CD14-positive monocyte (primary cell): ENCODE measurements around the gene AP1AR. TPM values are rescaled to one million over a fixed set of nuclear protein-coding genes. Genes with fewer than 3 reads are reported as not detected.

Source experiments
- DNase-seq, 3 donors: peaks; one replicate each; pipeline ENCODE4 v3.0.0-alpha.2; 2011 to 2022
- H2AFZ ChIP-seq: 2 replicates; pipeline ENCODE4 v1.6.0; 2012; ENCODE audit warnings: mild to moderate bottlenecking, low read depth, low read length, inconsistent platforms; ENCODE audit not compliant: insufficient read depth, poor library complexity, severe bottlenecking
- H3K27ac ChIP-seq, 2 donors: 1 replicate in 1 of 2; 2 replicates in 1 of 2; pipeline ENCODE4 v1.5.1; 2012 to 2013; ENCODE audit warnings: low read length in 2 of 2, control low read depth in 1 of 2, inconsistent platforms in 1 of 2, low read depth in 1 of 2, mild to moderate bottlenecking in 1 of 2
- H3K27me3 ChIP-seq, 2 donors: one replicate each; pipeline versions ENCODE4 v1.6.0 to v1.6.1; 2011 to 2013; ENCODE audit warnings: low read length in 2 of 2; ENCODE audit not compliant: control insufficient read depth in 2 of 2, insufficient read depth in 2 of 2
- H3K36me3 ChIP-seq, 2 donors: replicated peaks in 1 of 2; 1 replicate in 1 of 2; 2 replicates in 1 of 2; pipeline versions ENCODE4 v1.5.1 to v1.6.1; 2012 to 2013; ENCODE audit warnings: low read length in 2 of 2, control low read depth in 1 of 2, inconsistent platforms in 1 of 2, mild to moderate bottlenecking in 1 of 2; ENCODE audit not compliant: insufficient read depth in 2 of 2, control insufficient read depth in 1 of 2
- H3K4me1 ChIP-seq, 2 donors: 1 replicate in 1 of 2; 2 replicates in 1 of 2; pipeline versions ENCODE4 v1.5.1 to v1.6.1; 2012 to 2013; ENCODE audit warnings: low read length in 2 of 2, control low read depth in 1 of 2, inconsistent platforms in 1 of 2, mild to moderate bottlenecking in 1 of 2, moderate library complexity in 1 of 2; ENCODE audit not compliant: insufficient read depth in 2 of 2, control insufficient read depth in 1 of 2
- H3K4me2 ChIP-seq: replicated peaks from 2 replicates; pipeline ENCODE3; 2012; ENCODE audit warnings: low read length, moderate library complexity, mild to moderate bottlenecking; ENCODE audit not compliant: poor library complexity, severe bottlenecking; ENCODE audit errors: extremely low read depth
- H3K4me3 ChIP-seq, 3 experiments: fragments of 200-600 bp in 1 of 3; sonication (generic) in 1 of 3; replicated peaks in 1 of 3; 1 replicate in 2 of 3; 2 replicates in 1 of 3; pipeline ENCODE4 v1.5.1; 2011 to 2013; ENCODE audit warnings: low read length in 3 of 3, mild to moderate bottlenecking in 3 of 3, control low read depth in 2 of 3, low read depth in 2 of 3, inconsistent platforms in 1 of 3, moderate library complexity in 1 of 3
- H3K79me2 ChIP-seq: 2 replicates; pipeline ENCODE4 v1.6.0; 2012; ENCODE audit warnings: mild to moderate bottlenecking, control low read depth, inconsistent platforms, low read length, moderate library complexity; ENCODE audit not compliant: insufficient read depth
- H3K9ac ChIP-seq: 2 replicates; pipeline ENCODE4 v1.6.0; 2017; ENCODE audit warnings: low read length, mild to moderate bottlenecking; ENCODE audit not compliant: insufficient read depth, poor library complexity, severe bottlenecking
- H3K9me3 ChIP-seq, 2 donors: replicated peaks in 1 of 2; 1 replicate in 1 of 2; 2 replicates in 1 of 2; pipeline versions ENCODE4 v1.5.1 to v1.6.1; 2012 to 2013; ENCODE audit warnings: low read length in 2 of 2, control low read depth in 1 of 2; ENCODE audit not compliant: control insufficient read depth in 1 of 2, insufficient read depth in 1 of 2
- H4K20me1 ChIP-seq: 2 replicates; pipeline ENCODE4 v1.6.0; 2012; ENCODE audit warnings: mild to moderate bottlenecking, low read length, control low read depth, moderate library complexity; ENCODE audit not compliant: insufficient read depth
- H3K27ac Mint-ChIP-seq, 7 donors: one replicate each; pipeline ENCODE4 v1.8.0; 2020; ENCODE audit warnings: mild to moderate bottlenecking in 7 of 7, mixed read lengths in 7 of 7, moderate library complexity in 6 of 7, inconsistent platforms in 2 of 7
- H3K27me3 Mint-ChIP-seq, 3 donors: one replicate each; pipeline ENCODE4 v1.8.0; 2021 to 2022; ENCODE audit warnings: low read depth in 3 of 3, mild to moderate bottlenecking in 3 of 3, mixed read lengths in 3 of 3, moderate library complexity in 3 of 3, inconsistent platforms in 1 of 3
- H3K36me3 Mint-ChIP-seq, 2 donors: one replicate each; pipeline ENCODE4 v1.8.0; 2020; ENCODE audit warnings: mixed read lengths in 2 of 2, inconsistent platforms in 1 of 2, mild to moderate bottlenecking in 1 of 2
- H3K4me1 Mint-ChIP-seq: one replicate; pipeline ENCODE4 v1.8.0; 2020; ENCODE audit warnings: mild to moderate bottlenecking, mixed read lengths
- H3K4me3 Mint-ChIP-seq, 2 donors: one replicate each; pipeline ENCODE4 v1.8.0; 2020; ENCODE audit warnings: mild to moderate bottlenecking in 2 of 2, mixed read lengths in 2 of 2, moderate library complexity in 1 of 2
- H3K9me3 Mint-ChIP-seq, 7 donors: one replicate each; pipeline ENCODE4 v1.8.0; 2020 to 2022; ENCODE audit warnings: mixed read lengths in 7 of 7, mild to moderate bottlenecking in 6 of 7, moderate library complexity in 6 of 7, inconsistent platforms in 2 of 7
- CTCF ChIP-seq: fragments of 200-600 bp; IDR thresholded peaks from one replicate; pipeline ENCODE4 v1.8.0; 2022; ENCODE audit warnings: antibody characterized with exemption, mild to moderate bottlenecking
- whole genome bisulfite sequencing: methylation state at CpG from one replicate; pipeline ENCODE4 v1.1.5; 2013; ENCODE audit warnings: missing lambda C conversion rate; ENCODE audit not compliant: insufficient coverage; 5-methylcytosine and 5-hydroxymethylcytosine counted together
- intact Hi-C, 2 donors: fragments of 100-400 bp; cut with micrococcal nuclease; formaldehyde crosslinking; loops; one replicate each; pipeline versions ENCODE4 v1.15.0 to v1.15.1; 2023
- polyA plus RNA-seq, 3 donors: library from polyadenylated mRNA; depleted of rRNA in 1 of 3; unstranded in 2 of 3; stranded (reverse) in 1 of 3; fragments of 300-500 nt in 2 of 3; fragments of >200 nt in 1 of 3; fragmentation: Illumina TruSeq in 2 of 3; gene quantifications; 1 replicate in 2 of 3; 2 replicates in 1 of 3; pipeline ENCODE4 v1.2.3, GENCODE V29; 2012 to 2021

The AP1AR gene
- polyA plus RNA-seq, 3 donors = 6.1 to 15.8 (median 14.6) TPM

- H3K9ac ChIP-seq = no peak overlapping the region
- TF ChIP-seq CTCF = no peak
- Mint-ChIP-seq H3K4me3 (no peak overlapping the region), H3K4me1 (peaks cover 17% of the 10 kb centered on the region), H3K36me3 (peaks cover 25 to 42% of the 10 kb centered on the region in 2 donors), H3K9me3 (no peaks in the 10 kb centered on the region), H3K27me3 (peaks cover 0 to 2% (median 0%) of the 10 kb centered on the region in 3 donors), H3K27ac (no peak overlapping the region)
- peaks cover 8 to 12% of the 10 kb centered on the region in 2 donors for H3K36me3 ChIP-seq
- no peak overlapping the region for H2AFZ ChIP-seq
- no CpG with 5 or more reads among the region's 1 CpG for WGBS
- H3K4me2 ChIP-seq = no peak overlapping the region
- no peak for DNase-seq
- no peak overlapping the region for H3K4me3 ChIP-seq
- no peaks in the 10 kb centered on the region for H3K9me3 ChIP-seq
- peaks cover 14% of the 10 kb centered on the region for H3K79me2 ChIP-seq
- peaks cover 4% of the 10 kb centered on the region for H4K20me1 ChIP-seq
- H3K4me1 ChIP-seq = peaks cover 0 to 6% of the 10 kb centered on the region in 2 donors
- no peaks in the 10 kb centered on the region for H3K27me3 ChIP-seq
- H3K27ac ChIP-seq = no peak overlapping the region
- intact Hi-C loops = no loop called here
Observed at GRCh38 chr4:112270051-112270450, 38.5 kb downstream of the AP1AR start.

GRCh38 chr4:112270640-112271421 lies 39.2 kb downstream of the AP1AR start:
- Histone ChIP-seq H3K9me3 (no peaks in the 10 kb centered on the region), H2AFZ (no peak overlapping the region), H4K20me1 (peaks cover 5% of the 10 kb centered on the region), H3K4me2 (no peak overlapping the region), H3K4me3 (no peak overlapping the region), H3K4me1 (peaks cover 0 to 6% of the 10 kb centered on the region in 2 donors), H3K79me2 (peaks cover 22% of the 10 kb centered on the region), H3K27ac (no peak overlapping the region), H3K9ac (no peak overlapping the region), H3K36me3 (peaks cover 10 to 14% of the 10 kb centered on the region in 2 donors), H3K27me3 (no peaks in the 10 kb centered on the region)
- no peak for TF ChIP-seq CTCF
- Mint-ChIP-seq H3K27me3 (peaks cover 0 to 2% (median 0%) of the 10 kb centered on the region in 3 donors), H3K4me1 (peaks cover 16% of the 10 kb centered on the region), H3K36me3 (peaks cover 25 to 42% of the 10 kb centered on the region in 2 donors), H3K4me3 (no peak overlapping the region), H3K27ac (peak overlapping the region in 3 of 7 donors; percentile 13 to 22 (median 16)), H3K9me3 (no peaks in the 10 kb centered on the region)
- no peak for DNase-seq
- 68% methylated on average over 5 of the region's 8 CpGs for WGBS
- intact Hi-C loops = no loop called here
